Astrocyte (in vitro differentiated cells and primary cell): ENCODE measurements around the gene PTH1R.

ENCODE experiments used
- EZH2 ChIP-seq: IDR thresholded peaks from 2 replicates; pipeline ENCODE4 v1.6.1; 2012; ENCODE audit warnings: mild to moderate bottlenecking, low read length, inconsistent platforms; ENCODE audit not compliant: insufficient read depth
- TF ChIP-seq, protein P1 (sequence below): IDR thresholded peaks from 2 replicates; pipeline ENCODE4 v1.5.1; 2011; ENCODE audit warnings: low read depth, mild to moderate bottlenecking, inconsistent platforms, low read length, moderate library complexity; ENCODE audit not compliant: insufficient read depth

DNA sequence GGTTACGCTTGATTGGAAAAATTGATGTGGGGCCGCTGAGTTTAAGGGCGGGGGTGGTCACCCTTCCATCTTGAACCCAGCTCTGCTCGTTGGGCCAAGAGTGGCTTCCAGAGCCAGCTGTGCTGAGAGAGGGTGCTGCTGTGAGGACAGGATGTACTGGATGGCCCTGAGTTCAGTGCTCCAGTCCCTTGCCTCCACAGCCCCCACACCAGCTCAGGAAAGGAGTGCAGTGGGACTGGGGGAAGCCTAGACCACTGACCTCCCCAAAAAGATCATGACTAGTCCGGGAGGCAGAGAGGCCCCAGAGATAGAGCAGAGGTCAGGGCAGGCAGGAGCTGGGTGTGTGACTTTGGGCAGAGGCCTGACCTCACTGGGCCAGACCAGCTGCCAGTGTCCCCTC lies 4.0 kb upstream of the PTH1R start:
- TF ChIP-seq, protein P1, sequence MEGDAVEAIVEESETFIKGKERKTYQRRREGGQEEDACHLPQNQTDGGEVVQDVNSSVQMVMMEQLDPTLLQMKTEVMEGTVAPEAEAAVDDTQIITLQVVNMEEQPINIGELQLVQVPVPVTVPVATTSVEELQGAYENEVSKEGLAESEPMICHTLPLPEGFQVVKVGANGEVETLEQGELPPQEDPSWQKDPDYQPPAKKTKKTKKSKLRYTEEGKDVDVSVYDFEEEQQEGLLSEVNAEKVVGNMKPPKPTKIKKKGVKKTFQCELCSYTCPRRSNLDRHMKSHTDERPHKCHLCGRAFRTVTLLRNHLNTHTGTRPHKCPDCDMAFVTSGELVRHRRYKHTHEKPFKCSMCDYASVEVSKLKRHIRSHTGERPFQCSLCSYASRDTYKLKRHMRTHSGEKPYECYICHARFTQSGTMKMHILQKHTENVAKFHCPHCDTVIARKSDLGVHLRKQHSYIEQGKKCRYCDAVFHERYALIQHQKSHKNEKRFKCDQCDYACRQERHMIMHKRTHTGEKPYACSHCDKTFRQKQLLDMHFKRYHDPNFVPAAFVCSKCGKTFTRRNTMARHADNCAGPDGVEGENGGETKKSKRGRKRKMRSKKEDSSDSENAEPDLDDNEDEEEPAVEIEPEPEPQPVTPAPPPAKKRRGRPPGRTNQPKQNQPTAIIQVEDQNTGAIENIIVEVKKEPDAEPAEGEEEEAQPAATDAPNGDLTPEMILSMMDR = no peak
- no peak for TF ChIP-seq EZH2
